Panc1 (cell line): ENCODE data around the gene FAM200B. TPM values are rescaled to one million over a fixed set of nuclear protein-coding genes. Genes with fewer than 3 reads are reported as not detected.

Source experiments
- ATAC-seq: fragments of 200-7000 bp; cut with Tn5 transposase; 2 replicates; pipeline ENCODE4 v1.9.1; 2020; ENCODE audit warnings: mild to moderate bottlenecking, moderate library complexity
- BruUV-seq: library from RNA; stranded (reverse); fragments of 400-500 nt; replicated peaks from 2 replicates; lab custom pipeline; 2021; lab: Mats Ljungman, UMichigan
- CTCF ChIA-PET: fragments of 300-600 bp; sonication (Branson Sonifier 250); formaldehyde crosslinking; loops from one replicate; lab custom pipeline; 2022; ENCODE audit warnings: antibody characterized with exemption; lab: Charles Lee
- POLR2A ChIA-PET: fragments of 300-600 bp; sonication (Branson Sonifier 250); formaldehyde crosslinking; loops from one replicate; lab custom pipeline; 2022; ENCODE audit warnings: antibody characterized with exemption; lab: Charles Lee
- DNase-seq: peaks from one replicate; pipeline ENCODE4 v3.0.0-alpha.2; 2010; ENCODE audit warnings: low read depth, low spot score
- H3K27ac ChIP-seq: 2 replicates; pipeline ENCODE4 v1.5.1; 2011; ENCODE audit warnings: mild to moderate bottlenecking, low read length, inconsistent platforms
- H3K27me3 ChIP-seq: fragments of 200-500 bp; sonication (Bioruptor generic); 2 replicates; pipeline ENCODE4 v1.6.0; 2014; ENCODE audit warnings: low read length, inconsistent platforms; ENCODE audit not compliant: control insufficient read depth, insufficient read depth
- H3K36me3 ChIP-seq: fragments of 200-500 bp; sonication (Bioruptor generic); 2 replicates; pipeline ENCODE4 v1.5.1; 2014; ENCODE audit warnings: inconsistent platforms, mild to moderate bottlenecking, low read length, moderate library complexity; ENCODE audit not compliant: control insufficient read depth, insufficient read depth
- H3K4me1 ChIP-seq: 2 replicates; pipeline ENCODE4 v1.5.1; 2011; ENCODE audit warnings: inconsistent platforms, mild to moderate bottlenecking, low read length, moderate library complexity; ENCODE audit not compliant: control insufficient read depth, insufficient read depth
- H3K4me3 ChIP-seq, 2 experiments: 2 replicates each; pipeline ENCODE4 v1.5.1; 2011 to 2012; ENCODE audit warnings: low read depth in 2 of 2, low read length in 2 of 2, mild to moderate bottlenecking in 2 of 2, inconsistent platforms in 1 of 2, moderate library complexity in 1 of 2
- H3K9me3 ChIP-seq: fragments of 200-500 bp; sonication (Bioruptor generic); 2 replicates; pipeline ENCODE4 v1.5.1; 2014; ENCODE audit warnings: low read depth, mild to moderate bottlenecking, inconsistent platforms, low read length, moderate library complexity; ENCODE audit not compliant: control insufficient read depth, insufficient read depth
- POLR2AphosphoS5 ChIP-seq: IDR thresholded peaks from 2 replicates; pipeline ENCODE4 v1.6.1; 2012; ENCODE audit warnings: mild to moderate bottlenecking, low read depth, low read length, moderate library complexity
- SIN3A ChIP-seq: IDR thresholded peaks from 2 replicates; pipeline ENCODE4 v1.6.1; 2012; ENCODE audit warnings: low read depth, mild to moderate bottlenecking, low read length, moderate library complexity, borderline replicate concordance; ENCODE audit not compliant: insufficient read depth
- TCF7L2 ChIP-seq: IDR thresholded peaks from 2 replicates; pipeline ENCODE4 v1.6.1; 2011; ENCODE audit warnings: mild to moderate bottlenecking, low read depth, low read length, inconsistent platforms
- in situ Hi-C: cut with HindIII; loops from 2 replicates; pipeline ENCODE4 v1.10.0; 2016; ENCODE audit warnings: low sequenced_read_pairs, low pct_unique_long_range_greater_than_20kb
- intact Hi-C: fragments of 100-400 bp; cut with micrococcal nuclease; formaldehyde crosslinking; loops from one replicate; pipeline ENCODE4 v1.10.0; 2022; ENCODE audit not compliant: unreplicated experiment
- total RNA-seq: library from RNA; stranded (reverse); gene quantifications from one replicate; pipeline ENCODE4 v1.2.1, GENCODE V29; 2021; ENCODE audit not compliant: unreplicated experiment
- TF ChIP-seq, protein P1 (sequence below): fragments of 450-650 bp; IDR thresholded peaks from 2 replicates; pipeline ENCODE4 v1.5.1; 2017; ENCODE audit warnings: mild to moderate bottlenecking
- TF ChIP-seq, protein P2 (sequence below), 2 experiments: IDR thresholded peaks; 2 replicates each; pipeline ENCODE4 v1.6.1; 2011 to 2012; ENCODE audit warnings: low read depth in 2 of 2, control low read depth in 1 of 2, low read length in 1 of 2, mild to moderate bottlenecking in 1 of 2, moderate library complexity in 1 of 2; ENCODE audit not compliant: insufficient read depth in 1 of 2

Gene FAM200B
- total RNA-seq, 1 experiment from 2014 or later, result 15.2 TPM

GRCh38 chr4:15670576-15670975 lies 11.1 kb upstream of the FAM200B start:
- Histone ChIP-seq H3K4me3 (no peak overlapping the region), H3K27ac (no peak overlapping the region), H3K9me3 (no peaks in the 10 kb centered on the region), H3K36me3 (no peaks in the 10 kb centered on the region; the same call in 1 of the 2 replicates), H3K27me3 (no peaks in the 10 kb centered on the region), H3K4me1 (no peaks in the 10 kb centered on the region)
- ChIA-PET CTCF (no interaction called here), POLR2A (interaction anchor here (0.7 kb wide), 1 partner anchor 8 kb away, joined by 5 read pairs; no protein-coding TSS in a partner anchor)
- TF ChIP-seq SIN3A, result no peak
- TF ChIP-seq, protein P1, sequence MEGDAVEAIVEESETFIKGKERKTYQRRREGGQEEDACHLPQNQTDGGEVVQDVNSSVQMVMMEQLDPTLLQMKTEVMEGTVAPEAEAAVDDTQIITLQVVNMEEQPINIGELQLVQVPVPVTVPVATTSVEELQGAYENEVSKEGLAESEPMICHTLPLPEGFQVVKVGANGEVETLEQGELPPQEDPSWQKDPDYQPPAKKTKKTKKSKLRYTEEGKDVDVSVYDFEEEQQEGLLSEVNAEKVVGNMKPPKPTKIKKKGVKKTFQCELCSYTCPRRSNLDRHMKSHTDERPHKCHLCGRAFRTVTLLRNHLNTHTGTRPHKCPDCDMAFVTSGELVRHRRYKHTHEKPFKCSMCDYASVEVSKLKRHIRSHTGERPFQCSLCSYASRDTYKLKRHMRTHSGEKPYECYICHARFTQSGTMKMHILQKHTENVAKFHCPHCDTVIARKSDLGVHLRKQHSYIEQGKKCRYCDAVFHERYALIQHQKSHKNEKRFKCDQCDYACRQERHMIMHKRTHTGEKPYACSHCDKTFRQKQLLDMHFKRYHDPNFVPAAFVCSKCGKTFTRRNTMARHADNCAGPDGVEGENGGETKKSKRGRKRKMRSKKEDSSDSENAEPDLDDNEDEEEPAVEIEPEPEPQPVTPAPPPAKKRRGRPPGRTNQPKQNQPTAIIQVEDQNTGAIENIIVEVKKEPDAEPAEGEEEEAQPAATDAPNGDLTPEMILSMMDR, result no peak
- no peak for TF ChIP-seq POLR2AphosphoS5
- intact Hi-C loops (no loop called here), in situ Hi-C loops (no loop called here)
- DNase-seq (no peak), ATAC-seq (no peak)
- BruUV-seq, result no TSS peak

- no peaks in the 10 kb centered on the region; the same call in 1 of the 2 replicates for H3K4me1 ChIP-seq
- in situ Hi-C loops (no loop called here), intact Hi-C loops (no loop called here)
- H3K4me3 ChIP-seq, result no peak overlapping the region
- CTCF ChIA-PET, result interaction anchor here (0.6 kb wide), 1 partner anchor 7 kb away, joined by 12 read pairs; no protein-coding TSS in a partner anchor
- no peak overlapping the region for H3K27ac ChIP-seq
- BruUV-seq, result no TSS peak
- no peaks in the 10 kb centered on the region for H3K27me3 ChIP-seq
- no peak for DNase-seq
- ATAC-seq, result no peak
- POLR2A ChIA-PET, result interaction anchor here (0.6 kb wide), 1 partner anchor 258 kb away, joined by 3 read pairs; no protein-coding TSS in a partner anchor
- TF ChIP-seq POLR2AphosphoS5 (no peak), SIN3A (no peak), TCF7L2 (no peak)
- TF ChIP-seq, protein P1, result no peak
- TF ChIP-seq, protein P2, sequence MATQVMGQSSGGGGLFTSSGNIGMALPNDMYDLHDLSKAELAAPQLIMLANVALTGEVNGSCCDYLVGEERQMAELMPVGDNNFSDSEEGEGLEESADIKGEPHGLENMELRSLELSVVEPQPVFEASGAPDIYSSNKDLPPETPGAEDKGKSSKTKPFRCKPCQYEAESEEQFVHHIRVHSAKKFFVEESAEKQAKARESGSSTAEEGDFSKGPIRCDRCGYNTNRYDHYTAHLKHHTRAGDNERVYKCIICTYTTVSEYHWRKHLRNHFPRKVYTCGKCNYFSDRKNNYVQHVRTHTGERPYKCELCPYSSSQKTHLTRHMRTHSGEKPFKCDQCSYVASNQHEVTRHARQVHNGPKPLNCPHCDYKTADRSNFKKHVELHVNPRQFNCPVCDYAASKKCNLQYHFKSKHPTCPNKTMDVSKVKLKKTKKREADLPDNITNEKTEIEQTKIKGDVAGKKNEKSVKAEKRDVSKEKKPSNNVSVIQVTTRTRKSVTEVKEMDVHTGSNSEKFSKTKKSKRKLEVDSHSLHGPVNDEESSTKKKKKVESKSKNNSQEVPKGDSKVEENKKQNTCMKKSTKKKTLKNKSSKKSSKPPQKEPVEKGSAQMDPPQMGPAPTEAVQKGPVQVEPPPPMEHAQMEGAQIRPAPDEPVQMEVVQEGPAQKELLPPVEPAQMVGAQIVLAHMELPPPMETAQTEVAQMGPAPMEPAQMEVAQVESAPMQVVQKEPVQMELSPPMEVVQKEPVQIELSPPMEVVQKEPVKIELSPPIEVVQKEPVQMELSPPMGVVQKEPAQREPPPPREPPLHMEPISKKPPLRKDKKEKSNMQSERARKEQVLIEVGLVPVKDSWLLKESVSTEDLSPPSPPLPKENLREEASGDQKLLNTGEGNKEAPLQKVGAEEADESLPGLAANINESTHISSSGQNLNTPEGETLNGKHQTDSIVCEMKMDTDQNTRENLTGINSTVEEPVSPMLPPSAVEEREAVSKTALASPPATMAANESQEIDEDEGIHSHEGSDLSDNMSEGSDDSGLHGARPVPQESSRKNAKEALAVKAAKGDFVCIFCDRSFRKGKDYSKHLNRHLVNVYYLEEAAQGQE (IDR thresholded peaks at IDR 0.05; ENCODE audit: insufficient read depth in 1 of 2, low read depth in 2 of 2, low read length in 1 of 2), result no peak
- H3K36me3 ChIP-seq, result no peaks in the 10 kb centered on the region; the same call in 1 of the 2 replicates
- no peaks in the 10 kb centered on the region for H3K9me3 ChIP-seq
These were observed 9.5 kb upstream of the FAM200B start for GRCh38 chr4:15672101-15672500.
